Skeletal muscle tissue (tissue), 1 donor: ENCODE results near the gene CRHR1. TPM values are rescaled to one million over a fixed set of nuclear protein-coding genes. Genes with fewer than 3 reads are reported as not detected.

Experiments used
- total RNA-seq: library from RNA; depleted of rRNA; stranded (reverse); fragments of >200 nt; gene quantifications from one replicate; pipeline ENCODE4 v1.2.3, GENCODE V29; 2014

The CRHR1 gene
- total RNA-seq, 1 donor from 2014 or later = 0.52 TPM

Other genes with a start within 250 kb of the CRHR1 start
- not detected for gene SPPL2C, start 60.6 kb downstream of the CRHR1 start, total RNA-seq
- 4.7 TPM for gene MAPT, start 110.2 kb downstream of the CRHR1 start, total RNA-seq
- gene STH, start 214.9 kb downstream of the CRHR1 start, total RNA-seq = not detected